Heart left ventricle (tissue), 13 donors: Measurements from ENCODE around the gene C1orf35.

Experiments
- CTCF ChIP-seq, 12 donors: fragments of 200-600 bp; sonication (generic) in 4 of 12; IDR thresholded peaks; one replicate each; pipeline versions ENCODE4 v1.5.0 to v1.8.0; 2018 to 2022; ENCODE audit warnings: antibody characterized with exemption in 12 of 12, mild to moderate bottlenecking in 5 of 12
- POLR2A ChIP-seq, 2 donors: fragments of 450-650 bp; IDR thresholded peaks; one replicate each; pipeline ENCODE4 v1.6.1; 2017; ENCODE audit warnings: antibody characterized with exemption in 2 of 2, mild to moderate bottlenecking in 2 of 2, moderate library complexity in 2 of 2
- donor health status: ischemic (EF 13 %, LVEDD 7.1; RV severe dilation, severe dysfunction).
- donor health status: DM: no; HTN: yes; CAD: no.
- donor health status: DM: no; HTN: no; CAD: no.
- donor health status: ischemic (EF 25% LVEDD 6.9; RV normal size, moderate dysfunction).
- donor health status: ischemic (EF 25% LVEDD 5.7; RV mildly dilated, moderate dysfunction).
- donor health status: ischemic (EF 35%, LVEDD 5.7; RV mildly dilated, moderate dysfunction).
- donor health status: nonischemic (EF 11% LVEDD 7.7; RV severe dilation, severe dysfunction).
- donor health status: DM: yes; HTN: yes; CAD: no.
- donor health status: PGD.
- donor health status: ischemic (EF 29% LVEDD 5.4; RV normal size, mild dysfunction).
- donor health status: nonischemic (EF 23%, LVEDD 6.1; RV moderate dilation, normal function).

GRCh38 chr1:228085287-228085951 is 17.7 kb downstream of the C1orf35 start:
- TF ChIP-seq CTCF (IDR thresholded peaks at IDR 0.05) (no peak), POLR2A (IDR thresholded peaks at IDR 0.05) (no peak)
